GM12891 (cell line): ENCODE measurements around the gene INTS6.

ENCODE experiments used
- PAX5 ChIP-seq: IDR thresholded peaks from 2 replicates; pipeline ENCODE4 v1.6.1; 2011; ENCODE audit warnings: low read length, moderate library complexity, mild to moderate bottlenecking; ENCODE audit not compliant: insufficient read depth, severe bottlenecking
- POLR2A ChIP-seq: IDR thresholded peaks from 2 replicates; pipeline ENCODE4 v1.6.1; 2011; ENCODE audit warnings: low read depth, low read length, control low read depth
- POLR2AphosphoS5 ChIP-seq: IDR thresholded peaks from 2 replicates; pipeline ENCODE4 v1.6.1; 2011; ENCODE audit warnings: low read depth, low read length, control low read depth
- POU2F2 ChIP-seq: IDR thresholded peaks from 2 replicates; pipeline ENCODE4 v1.6.1; 2011; ENCODE audit warnings: low read depth, mild to moderate bottlenecking, control low read depth, low read length, moderate library complexity
- SPI1 ChIP-seq: IDR thresholded peaks from 2 replicates; pipeline ENCODE4 v1.6.1; 2011; ENCODE audit warnings: low read depth, low read length, control low read depth
- TAF1 ChIP-seq: IDR thresholded peaks from 2 replicates; pipeline ENCODE4 v1.6.1; 2011; ENCODE audit warnings: low read depth, low read length, control low read depth

GRCh38 chr13:51341791-51342190, 111.0 kb downstream of the INTS6 start:
- TF ChIP-seq POLR2AphosphoS5 (no peak), POLR2A (no peak), TAF1 (no peak), SPI1 (no peak), POU2F2 (no peak), PAX5 (no peak)
